Daoy (cell line): ENCODE measurements around the gene KDM4B. TPM values are rescaled to one million over a fixed set of nuclear protein-coding genes. Genes with fewer than 3 reads are reported as not detected.
A peak's percentile ranks its signal among the peaks of the same experiment; 100 is the strongest.

Source experiments
- DNase-seq: peaks from one replicate; pipeline ENCODE4 v3.0.0-alpha.2; 2015; ENCODE audit warnings: low read depth
- total RNA-seq: library from RNA; depleted of rRNA; stranded (reverse); fragments of >200 nt; shearing (Covaris generic); gene quantifications from 2 replicates; pipeline ENCODE4 v1.2.3, GENCODE V29; 2014

KDM4B gene
- total RNA-seq, 1 experiment from 2014 or later = 4.2 TPM

DNA sequence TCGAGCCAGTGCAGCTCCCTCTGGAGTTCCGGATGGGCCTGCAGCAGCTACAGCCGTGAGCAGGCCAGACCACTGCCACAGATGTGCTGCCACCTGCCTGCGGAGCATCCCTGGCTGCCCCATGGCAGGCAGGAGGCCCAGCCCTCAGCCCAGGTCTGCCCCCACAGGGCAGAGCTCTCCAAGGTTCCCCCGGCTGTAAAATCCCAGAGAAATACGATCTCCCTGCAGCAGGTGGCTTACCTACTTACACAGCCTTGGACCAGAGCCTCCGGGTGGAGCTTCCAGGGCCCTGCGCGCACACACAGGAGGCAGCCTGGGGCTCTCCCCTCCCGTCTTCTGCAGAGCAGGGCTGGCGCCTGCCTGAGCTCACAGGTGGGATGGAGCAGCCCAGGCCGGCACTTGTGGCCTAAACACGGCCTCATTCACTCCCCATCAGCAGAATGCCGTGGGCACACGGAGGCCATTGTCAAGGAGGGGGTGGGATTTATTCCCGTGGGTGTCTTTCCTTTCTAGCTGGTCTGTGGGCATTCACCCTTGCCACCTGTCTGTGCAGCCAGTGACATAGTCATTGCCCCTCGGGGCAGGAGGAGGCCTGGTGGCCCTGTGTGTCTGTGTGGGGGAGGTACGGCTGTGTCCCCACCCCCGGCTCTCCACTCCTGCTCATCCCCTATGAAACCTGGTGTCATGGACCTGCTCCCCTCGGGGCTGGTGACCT lies 118.0 kb downstream of the KDM4B start:
- DNase-seq = no peak

DNA sequence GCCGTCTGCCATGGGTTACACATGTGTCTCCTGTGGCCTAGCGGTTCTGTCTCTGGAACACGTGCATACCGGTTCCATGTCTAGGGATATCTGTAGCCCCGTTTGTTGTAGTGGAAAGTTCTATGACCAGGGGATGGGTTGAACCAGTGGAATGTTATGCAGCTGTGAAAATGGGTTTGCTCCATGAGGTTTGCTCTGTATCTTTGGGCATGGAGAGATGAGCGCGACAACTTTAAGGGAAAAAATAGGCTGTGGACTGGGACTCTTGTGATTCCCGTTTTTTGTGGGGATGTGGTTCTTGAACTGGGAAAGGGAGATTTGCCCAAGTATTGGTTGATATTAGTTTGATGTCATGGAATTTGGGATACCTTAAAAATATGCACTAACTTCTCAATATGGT lies 120.4 kb downstream of the KDM4B start:
- DNase-seq = no peak

DNA sequence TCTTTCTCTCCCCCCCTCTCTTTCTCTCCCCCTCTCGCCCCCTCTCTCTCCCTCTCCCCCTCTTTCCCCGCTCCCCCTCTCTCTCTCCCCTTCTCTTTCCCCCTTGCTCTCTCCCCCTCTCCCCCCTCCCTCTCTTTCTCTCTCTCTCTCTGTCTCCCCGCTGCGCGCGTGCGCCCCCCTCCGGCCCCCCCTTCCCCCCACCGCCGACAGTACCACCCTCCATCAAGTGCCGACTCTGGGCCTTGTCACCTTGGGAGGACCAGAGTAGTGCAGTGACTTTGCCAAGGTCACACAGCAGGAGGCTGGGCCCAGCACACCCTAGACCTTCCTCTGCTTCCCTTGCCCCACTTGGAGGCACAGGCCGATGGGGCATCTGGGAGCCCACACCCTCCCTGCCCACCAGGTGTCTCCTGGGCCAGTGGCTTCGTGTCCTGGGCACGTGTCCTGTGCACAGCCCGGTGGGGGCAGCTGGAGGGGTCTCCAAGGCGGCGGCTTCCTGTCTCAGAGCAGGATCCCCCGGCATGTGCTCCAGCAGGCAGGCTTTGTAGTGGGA lies 121.6 kb downstream of the KDM4B start:
- no peak for DNase-seq

DNA sequence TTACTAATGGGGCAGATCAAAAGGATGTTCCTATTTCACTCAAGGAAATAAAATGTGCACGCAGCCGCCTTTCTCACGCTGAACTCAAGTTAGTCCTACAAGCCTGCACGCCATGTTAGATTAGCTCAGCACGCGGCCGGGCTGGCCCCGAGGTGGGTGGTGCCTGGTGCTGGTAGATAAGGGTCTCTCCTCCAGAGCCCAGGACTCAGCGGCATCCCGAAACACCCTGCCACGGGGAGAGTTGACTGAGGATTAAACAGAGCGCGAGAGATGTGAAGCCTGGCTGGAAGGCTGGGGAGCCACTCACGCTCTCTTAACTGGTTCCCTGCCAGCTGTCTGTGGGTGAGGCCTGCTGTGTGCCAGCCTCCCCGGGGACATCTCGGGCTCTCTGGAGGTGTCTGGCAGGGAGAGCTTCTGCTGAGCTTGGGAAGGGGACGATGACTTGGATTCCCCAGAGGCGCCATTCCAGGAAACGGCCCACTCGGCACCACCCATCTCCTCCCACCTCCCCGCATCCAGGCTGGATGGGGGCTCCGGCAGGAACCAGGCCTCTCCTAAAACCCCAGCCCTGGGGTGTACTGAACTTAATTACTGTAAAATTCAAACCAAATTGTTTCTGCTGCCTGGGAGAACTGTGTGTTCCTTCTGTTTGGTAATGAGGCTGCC lies 122.2 kb downstream of the KDM4B start:
- DNase-seq = peak; percentile 19

GRCh38 chr19:5091684-5092480 lies 123.0 kb downstream of the KDM4B start:
- no peak for DNase-seq

DNA sequence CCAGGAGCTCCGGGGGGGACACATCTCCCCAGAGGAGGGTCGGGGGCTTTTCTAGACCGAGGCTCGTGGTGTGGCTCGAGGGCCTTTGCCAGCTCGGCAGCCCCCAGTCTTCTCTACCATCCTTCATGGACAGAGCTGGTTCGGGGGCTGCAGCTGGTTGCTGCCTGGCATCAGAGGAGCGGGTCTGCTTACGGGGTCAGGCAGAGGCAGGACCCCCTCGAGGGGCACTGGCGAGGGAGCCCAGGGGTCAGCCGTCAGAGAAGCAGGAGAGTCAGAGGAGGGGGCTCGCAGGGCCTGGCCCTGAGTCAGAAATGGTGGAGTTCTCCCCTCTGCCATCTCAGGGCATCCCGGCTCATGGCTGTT lies 123.5 kb downstream of the KDM4B start:
- DNase-seq = no peak

GRCh38 chr19:5093297-5093928 lies 124.5 kb downstream of the KDM4B start:
- no peak for DNase-seq

DNA sequence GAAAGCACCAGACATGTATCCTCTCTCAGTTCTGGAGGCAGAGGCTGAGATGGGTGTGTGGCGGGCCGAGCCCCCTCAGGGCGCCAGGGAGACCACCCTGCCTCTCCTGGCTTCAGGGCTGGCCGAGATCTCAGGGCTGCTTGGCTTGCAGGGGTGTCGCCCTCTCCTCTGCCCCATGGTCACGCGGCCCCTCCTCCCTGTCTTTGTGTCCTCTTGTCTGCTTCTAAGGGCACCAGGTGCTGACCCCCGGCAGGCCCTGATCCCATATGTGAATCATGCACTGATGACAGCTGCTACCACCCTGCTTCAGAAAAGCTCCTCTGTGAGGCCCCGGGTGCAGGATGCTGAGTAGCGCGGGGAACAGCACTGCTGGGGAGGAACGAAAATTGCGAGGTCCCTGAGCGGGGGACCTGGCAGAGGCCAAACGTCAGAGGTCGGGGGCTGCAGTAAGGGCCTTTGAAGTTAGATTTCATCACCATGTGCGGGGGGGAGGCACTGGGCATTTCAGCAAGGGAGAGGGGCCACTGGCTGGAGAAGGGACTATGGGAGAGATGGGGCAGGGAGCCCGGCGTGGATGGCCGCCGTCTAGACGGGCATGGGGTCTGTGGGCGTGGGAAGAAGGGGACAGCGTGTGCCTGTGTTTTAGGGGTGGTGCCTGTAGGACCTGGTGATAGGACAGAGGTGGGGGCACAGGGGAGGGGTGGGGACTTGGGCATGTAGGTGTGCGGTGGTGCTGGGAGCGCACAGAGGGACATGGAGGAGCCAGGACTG lies 125.2 kb downstream of the KDM4B start:
- no peak for DNase-seq

- DNase-seq = no peak
Observed at GRCh38 chr19:5094768-5095567, 126.1 kb downstream of the KDM4B start.

- no peak for DNase-seq
Observed at GRCh38 chr19:5095568-5095850, 126.6 kb downstream of the KDM4B start.

GRCh38 chr19:5096536-5096935 lies 127.6 kb downstream of the KDM4B start:
- no peak for DNase-seq

- DNase-seq = no peak
Observed at GRCh38 chr19:5097331-5097930, 128.5 kb downstream of the KDM4B start.

- no peak for DNase-seq
Observed at GRCh38 chr19:5097959-5098623, 129.2 kb downstream of the KDM4B start.

GRCh38 chr19:5098646-5099045 lies 129.7 kb downstream of the KDM4B start:
- DNase-seq = no peak

DNA sequence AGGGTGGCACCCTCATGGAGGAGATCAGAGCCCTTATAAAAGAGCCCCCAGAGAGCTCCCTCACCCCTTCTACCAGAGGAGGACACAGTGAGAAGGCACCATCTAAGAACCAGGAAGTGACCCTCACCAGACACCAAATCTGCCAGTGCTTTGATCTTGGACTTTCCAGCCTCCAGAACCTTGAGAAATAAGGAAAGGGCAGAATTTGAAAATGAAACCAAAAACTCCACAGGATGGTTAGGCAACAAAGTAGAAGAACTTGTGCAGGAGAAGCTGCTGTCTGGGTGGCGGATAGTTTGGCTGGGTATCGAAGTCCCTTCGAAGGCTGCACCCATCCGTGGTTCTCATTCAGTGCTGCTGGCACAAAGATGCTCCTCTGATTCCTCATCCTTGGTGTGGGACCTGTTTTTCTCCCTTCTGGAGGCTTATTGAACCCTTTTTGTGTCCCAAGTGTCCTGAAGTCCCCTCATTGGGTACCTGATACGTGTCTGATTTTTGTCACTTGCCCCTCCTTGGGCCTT lies 130.8 kb downstream of the KDM4B start:
- no peak for DNase-seq

DNA sequence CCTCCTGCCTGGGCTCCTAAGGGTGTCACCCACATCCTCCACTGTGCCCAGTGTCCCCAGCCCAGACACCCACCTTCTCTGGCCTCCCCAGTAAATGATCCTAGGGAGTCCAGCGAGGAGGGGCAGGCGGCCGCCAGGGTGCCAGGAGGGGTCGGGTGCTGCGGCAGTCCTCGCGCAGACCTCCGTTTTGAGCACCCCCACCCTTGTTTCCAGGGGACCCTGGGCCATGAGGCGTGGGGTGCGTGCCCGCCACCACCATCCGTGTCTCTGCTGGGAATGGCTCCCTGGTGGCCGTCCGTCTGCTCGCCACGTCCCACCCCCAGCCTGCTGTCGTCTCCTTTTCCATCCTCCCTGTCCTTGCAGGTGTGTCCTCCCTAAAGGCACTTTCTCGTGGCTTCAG lies 133.0 kb downstream of the KDM4B start:
- no peak for DNase-seq

DNA sequence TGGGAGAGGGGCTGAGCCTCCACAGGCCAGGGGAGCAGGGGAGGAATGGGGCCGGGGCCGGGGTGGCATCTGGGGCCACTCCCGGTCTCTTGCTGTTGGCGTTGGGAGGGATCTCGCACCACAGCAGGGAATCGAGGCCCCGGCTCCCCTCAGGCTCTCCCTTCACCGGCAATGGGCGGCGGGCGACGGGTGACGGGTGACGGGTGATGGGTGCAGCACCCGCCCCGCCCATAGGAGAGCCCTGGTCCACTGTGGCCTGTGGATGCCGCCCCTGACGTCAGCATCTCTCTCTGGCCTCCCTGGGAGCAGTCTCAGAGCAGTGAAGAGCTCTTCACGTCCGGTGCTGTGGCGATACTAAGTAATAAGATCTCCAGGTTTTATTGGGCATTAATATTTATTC lies 133.6 kb downstream of the KDM4B start:
- no peak for DNase-seq

DNA sequence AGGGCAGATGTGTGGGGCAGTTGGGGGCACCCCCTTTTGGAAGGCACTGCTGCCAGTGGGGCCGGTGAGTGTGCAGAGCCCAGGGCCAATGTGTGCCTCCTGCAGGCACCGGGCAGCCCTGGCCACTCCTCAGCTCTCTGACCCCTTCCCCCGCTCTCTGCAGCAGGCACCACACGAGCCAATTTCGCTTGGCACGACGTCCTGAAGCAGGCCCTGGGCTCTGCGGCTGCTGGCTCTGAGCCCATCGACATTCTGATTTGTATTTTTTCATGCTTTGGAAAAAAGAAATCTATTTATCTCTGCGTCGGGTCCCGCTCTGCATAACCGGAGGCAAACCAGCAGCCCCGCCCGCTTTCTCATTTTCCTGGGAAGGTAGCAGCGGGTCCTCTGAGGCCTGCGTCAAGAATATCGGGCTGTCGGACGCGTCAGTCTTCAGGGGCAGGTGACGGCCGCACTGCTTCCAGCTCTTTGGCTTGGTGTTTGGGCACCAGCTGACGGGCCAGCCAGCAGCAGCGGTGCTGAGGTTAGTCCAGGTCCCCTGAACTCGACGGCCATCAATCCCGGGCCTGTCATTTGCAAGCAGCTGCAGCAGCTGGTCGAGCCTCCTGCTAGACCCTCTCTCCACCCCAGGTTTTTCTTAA lies 134.3 kb downstream of the KDM4B start:
- no peak for DNase-seq

DNA sequence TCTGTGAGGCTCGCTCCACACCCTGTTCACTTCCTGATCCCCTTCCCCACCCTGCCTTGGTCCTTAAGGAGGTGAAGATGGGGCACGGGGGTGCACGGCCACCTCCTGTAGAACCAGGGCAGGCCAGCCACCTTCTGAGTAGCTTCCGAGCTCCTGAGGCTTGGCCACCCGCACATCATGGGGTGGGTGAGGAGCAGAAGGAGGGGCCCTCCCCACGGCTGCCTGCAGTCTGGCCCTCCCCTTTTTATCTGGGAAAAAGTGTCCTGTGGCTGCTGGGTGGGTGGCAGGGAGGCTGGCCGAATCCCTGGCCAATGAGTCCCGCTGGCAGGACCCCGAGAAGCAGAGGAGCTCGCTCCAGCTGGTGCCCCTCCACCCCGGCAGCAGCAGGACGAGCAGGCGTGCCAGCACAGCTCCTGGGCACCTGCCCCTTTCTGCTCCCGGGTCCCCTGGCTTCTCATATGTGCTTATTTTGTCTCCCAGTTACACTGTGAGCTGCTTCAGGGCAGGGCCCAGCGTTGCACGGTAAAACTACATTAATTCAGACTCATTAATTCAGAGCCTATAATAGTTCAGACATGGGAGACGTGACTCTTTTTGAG lies 135.0 kb downstream of the KDM4B start:
- no peak for DNase-seq
